CD4-positive, alpha-beta T cell treated with Interleukin-15 for 4 hours (primary cell): ENCODE data around the gene AIF1L.
"Not testable (repeated sequence)": the region's sequence is repeated elsewhere in the genome, so short reads cannot be mapped to it uniquely, and the experiment has no call there.

Experiments
- DNase-seq: peaks from one replicate; pipeline ENCODE4 v3.0.0-alpha.2; 2020; ENCODE audit warnings: low spot score

Gene AIF1L

DNA sequence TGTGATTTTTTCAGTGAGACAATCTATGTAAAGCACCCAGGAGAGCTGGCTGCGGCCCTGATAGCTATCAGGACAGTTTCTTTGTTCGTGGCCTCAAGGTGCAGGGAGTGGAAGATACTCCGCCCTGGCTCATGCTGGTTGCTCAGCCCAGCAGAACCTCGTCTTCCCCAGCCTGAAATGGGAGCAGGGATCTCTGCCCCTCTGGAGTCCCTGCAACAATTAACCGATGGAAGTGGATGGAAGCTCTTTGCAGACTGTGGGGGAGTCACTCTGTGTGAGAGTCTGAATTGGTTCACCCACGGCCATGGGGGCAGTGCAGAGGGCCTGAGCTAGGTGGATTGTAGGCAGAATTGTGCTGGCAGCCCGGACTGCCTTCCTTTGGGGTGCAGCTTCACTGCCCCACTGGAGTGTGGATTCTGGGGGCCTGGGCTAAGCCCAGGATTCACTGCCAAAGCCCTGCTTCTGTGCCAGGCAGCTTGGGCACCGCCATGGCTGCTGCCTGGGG lies 2.8 kb downstream of the AIF1L start:
- DNase-seq: no peak

DNA sequence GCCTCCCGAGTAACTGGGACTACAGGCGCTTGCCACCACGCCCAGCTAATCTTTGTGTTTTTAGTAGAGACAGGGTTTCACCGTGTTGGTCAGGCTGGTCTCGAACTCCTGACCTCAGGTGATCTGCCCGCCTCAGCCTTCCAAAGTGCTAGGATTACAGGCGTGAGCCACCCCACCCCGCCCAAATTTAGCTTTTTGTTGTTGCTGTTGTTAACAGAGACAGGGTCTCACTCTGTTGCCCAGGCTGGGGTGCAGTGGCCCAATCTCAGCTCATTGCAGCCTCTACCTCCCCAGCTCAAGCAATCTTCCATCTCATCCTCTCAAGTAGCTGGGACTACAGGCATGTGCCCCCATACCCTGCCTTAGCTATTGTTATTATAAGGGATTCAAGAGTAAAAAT lies 3.5 kb downstream of the AIF1L start:
- DNase-seq: not testable (repeated sequence)

DNA sequence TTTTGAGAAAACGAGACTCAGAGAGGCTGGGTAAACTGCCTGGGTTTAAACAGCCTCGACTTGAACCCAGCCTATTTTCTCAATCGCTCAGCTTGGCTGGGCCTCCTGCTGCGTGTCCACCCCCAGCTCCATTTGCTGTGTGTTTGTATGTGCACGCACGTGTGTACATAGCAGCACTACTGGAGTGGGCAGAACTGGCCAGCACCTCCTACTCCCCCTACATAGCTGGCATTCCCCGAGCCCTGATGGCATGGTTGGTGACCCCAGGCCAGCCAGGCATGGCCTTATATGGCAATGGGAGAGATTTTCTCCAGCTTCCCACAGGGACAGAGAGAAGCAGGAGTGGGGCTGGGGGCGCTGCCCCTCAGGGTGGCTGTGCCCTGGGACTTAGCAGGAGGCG lies 4.1 kb downstream of the AIF1L start:
- no peak for DNase-seq

DNA sequence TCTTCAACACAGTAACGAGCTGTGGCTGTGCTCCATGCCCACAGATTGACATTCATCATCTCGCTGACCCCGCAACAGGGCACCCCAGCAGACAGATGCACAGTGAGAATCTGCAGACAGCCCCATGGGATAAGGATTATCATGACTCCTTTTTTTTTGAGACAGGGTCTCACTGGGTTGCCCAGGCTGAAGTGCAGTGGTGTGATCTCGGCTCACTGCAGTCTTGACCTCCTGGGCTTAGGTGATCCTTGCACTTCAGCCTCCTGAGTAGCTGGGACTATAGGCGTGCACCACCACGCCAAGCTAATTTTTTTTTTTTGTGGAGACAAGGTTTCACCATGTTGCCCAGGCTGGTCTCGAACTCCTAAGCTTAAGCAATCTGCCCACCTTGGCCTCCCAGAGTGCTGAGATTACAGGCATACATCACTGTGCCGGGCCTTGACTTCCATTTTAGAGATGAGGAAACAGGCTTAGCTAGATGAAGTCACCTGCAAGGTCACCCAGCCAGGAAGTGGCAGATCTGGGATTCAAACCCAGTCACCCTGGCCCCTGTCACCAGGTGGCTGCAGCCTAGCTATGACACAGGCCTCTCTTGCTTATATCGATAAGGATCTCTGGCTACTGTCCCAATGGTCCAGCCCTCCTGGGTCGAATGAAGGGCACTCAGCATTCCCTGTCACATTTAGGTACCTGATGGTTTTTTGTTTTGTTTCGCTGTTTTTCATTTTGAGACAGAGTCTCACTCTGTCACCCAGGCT lies 5.1 kb downstream of the AIF1L start:
- DNase-seq: no peak

DNA sequence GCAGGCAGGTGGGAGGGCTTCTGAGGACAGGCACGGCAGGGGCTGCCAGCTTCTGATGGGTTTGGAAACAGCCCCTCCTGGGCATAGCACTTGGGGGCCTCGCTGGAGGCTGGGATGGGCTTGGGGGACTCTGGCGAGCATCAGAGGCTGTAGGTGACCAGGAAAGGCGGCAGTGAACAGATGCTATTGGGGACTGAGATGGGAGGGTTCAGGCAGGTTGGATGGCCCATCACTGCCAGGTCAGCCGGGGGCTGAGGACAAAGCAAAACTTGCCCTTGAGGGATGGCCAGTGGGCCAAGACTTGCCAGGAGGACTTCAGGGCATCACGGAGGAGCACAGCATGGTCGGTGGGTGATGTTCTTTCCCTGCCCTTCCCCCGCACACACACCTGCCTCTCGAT lies 6.7 kb downstream of the AIF1L start:
- DNase-seq: no peak

DNA sequence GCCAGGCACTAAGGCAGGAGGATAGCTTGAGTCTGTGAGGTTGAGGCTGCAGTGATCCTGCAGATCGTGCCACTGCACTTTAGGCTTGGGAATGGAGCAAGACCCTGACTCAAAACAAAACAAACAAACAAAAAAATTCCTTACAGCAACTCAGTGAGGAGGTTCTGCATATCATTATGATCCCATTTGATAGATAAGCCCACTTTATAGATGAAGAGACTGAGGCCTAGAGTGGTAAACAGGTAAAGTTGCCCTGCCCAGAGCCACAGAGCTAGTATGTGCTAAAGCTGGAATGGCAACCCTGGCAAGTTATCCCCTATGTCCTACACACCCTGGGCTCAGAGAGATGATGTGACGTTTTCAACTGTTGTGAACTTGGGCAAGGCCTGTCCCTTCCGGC lies 7.2 kb downstream of the AIF1L start:
- DNase-seq: no peak

DNA sequence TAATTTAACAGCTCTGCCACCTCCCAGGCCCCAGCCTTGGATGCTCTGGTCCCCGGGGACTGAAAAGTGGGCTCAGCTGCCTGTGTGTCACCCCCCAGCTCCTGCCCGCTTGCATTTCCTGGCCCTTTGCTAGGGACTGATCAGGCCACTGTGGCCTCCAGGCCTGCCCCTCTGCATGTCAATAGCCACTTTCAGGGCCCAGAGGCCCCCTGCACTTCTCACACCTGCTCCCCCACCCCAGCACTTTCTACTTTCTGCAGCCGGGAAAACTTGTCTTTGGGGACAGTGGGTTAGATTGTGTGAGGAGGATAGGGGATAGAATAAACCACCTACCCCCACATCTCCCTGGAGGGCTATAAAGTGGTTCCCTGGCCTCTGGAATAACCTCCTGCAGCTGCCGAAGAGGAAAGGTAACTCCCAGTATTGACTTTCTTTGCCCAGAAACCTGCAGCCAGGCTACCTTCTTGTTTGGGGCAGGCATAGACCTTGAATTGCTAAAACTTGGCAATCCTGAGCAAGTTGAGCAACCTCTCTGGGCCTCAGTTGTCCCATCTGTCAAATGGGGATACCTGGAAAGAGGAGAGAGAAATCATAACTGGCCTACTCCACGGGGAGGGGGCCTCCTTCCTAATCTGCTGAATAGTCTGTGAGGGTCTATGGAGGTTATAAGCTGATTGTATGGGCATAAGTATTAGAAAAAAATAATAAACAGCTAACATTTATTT lies 7.8 kb downstream of the AIF1L start:
- no peak for DNase-seq

DNA sequence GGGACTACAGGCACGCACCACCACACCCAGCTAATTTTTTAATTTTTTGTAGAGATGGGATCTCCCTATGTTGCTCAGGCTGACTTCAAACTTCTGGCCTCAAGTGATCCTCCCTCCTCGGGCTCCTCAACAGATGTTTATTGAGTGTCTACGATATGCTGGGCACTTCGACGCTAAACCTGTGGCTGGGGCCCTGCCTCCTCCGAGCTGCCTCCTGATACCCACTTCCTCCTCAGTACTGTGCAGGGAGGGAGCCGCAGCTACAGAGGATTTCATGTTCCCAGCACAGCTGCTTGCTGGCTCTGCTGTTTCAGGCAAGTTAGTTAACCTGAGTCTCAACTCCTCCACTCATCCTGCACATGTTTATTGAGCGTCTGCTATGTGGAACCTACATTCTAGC lies 9.6 kb downstream of the AIF1L start:
- no peak for DNase-seq

DNA sequence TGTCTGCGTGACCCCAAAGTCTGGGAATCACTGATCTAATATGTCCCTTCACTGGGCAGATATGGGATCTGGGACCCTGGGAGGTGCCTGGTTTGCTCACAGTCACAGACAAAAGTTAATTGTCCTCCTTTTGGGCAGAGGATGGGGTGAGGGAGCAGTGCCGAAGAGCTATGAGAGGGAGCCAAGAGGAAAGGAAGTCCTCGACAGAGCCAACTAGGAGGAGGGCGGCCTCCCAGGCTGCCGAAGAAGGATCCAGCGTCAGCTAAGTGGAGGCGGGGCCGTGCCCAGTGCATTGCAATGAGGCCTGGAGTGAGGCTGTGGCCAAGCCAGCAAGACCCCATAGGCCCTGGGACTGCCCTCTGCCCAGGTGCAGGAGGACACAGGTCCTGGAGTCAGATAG lies 11.4 kb downstream of the AIF1L start:
- no peak for DNase-seq

DNA sequence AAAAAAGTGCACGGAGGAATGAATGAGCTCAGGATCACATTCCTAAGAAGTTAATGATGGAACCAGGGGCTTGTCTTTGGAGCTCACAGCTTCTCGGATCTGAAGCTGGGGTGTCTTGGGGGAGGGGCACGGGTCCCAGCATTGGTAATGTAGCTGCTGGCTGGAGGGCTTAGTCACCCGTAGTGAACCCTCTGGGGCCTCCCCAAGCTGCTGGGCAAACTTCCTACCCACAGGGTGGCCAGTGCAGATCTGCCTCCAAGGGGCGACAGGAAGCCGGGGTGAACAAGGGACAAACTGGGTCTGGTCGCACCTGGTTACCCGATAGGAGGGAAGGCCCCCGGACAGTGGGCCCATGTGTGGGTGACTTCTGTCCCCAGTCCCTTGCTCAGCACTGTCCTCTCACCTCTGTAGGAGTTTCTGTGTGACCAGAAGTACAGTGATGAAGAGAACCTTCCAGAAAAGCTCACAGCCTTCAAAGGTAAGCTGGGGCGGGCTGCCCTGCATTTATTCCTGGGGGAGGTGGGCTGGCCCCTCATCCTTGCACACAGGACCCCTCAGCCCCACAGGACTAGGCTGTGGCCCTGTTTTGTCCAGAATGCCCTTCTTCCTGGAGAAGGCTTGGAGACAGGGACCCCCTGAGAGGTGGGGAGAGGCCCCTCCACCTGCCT lies 15.0 kb downstream of the AIF1L start:
- no peak for DNase-seq

DNA sequence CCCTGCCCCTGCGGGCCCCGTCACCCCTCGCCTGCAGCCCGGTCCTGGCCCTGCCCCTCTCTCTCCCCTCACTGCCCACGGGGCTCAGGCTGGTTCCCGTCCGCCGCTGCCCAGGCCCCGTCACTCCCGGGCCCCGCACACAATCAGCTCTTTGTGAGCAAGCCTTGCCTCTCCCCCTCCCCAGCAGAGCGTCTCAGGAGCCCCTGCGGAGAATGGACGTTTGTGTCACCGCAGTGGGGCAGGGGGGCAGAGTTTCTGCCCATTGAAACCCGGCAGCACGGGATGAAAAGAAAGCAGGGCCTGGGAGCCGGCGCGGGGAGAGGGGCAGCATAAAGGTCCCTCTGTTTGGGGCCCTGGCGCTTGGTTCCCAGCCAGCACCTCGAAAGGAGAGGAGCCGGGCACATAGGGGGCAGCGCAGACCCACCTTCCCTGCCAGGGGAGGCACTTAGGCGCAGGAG lies 15.6 kb downstream of the AIF1L start:
- no peak for DNase-seq

DNA sequence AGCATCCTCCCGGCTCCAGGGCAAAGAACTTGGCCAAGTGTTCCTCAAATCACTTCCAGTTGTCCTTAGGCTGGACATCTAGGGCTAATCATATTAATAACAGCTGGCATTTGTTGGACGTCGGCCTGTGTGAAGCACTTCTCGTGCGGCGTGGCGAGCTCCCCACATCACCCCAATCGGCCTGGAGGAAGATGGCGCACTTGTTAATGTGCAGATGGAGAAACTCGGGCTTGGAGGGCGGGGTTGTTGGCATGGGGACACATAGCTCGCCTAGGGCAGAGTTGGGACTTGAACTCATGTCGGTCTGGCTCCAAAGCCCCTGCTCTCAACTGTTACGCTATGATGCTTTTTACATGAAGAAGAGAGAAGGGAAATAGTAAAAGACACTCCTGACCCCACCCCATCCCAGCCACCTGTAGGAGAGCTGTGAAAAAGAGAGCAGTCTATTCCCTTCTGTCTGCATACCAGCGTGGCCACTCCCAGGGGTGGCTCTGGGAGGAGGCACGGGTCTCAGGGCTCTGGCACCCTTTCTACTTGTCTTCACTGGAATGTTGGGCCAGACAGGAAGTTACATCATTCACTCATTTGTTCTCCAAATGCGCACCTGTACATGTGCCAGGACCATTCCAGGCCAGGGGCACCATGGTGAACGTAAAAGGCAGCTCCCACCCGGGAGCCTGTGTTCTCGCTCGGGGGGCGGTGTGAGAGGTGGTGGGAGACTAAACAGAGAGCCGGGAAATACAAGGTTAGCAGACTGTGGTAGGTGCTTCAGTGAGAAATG lies 16.2 kb downstream of the AIF1L start:
- no peak for DNase-seq

DNA sequence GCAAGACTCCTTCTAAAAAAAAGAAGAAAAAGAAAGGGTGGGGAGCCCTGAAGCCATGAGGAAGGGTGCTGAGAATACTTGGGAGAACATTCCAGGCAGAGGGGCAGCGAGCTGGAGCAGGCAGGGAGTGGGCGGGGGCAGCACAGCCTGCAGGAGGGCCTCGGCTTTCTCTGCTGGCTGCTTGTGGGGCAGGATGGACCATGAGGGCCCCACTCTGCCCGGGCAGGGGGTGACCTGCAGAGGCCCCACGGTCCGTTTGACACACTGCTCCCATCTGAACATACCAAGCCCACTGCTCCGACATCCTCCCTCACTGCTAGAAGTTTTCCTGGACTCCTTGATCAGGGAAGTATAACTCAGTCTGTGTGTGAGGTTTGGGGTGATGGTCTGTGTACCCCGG lies 17.3 kb downstream of the AIF1L start:
- DNase-seq: no peak

DNA sequence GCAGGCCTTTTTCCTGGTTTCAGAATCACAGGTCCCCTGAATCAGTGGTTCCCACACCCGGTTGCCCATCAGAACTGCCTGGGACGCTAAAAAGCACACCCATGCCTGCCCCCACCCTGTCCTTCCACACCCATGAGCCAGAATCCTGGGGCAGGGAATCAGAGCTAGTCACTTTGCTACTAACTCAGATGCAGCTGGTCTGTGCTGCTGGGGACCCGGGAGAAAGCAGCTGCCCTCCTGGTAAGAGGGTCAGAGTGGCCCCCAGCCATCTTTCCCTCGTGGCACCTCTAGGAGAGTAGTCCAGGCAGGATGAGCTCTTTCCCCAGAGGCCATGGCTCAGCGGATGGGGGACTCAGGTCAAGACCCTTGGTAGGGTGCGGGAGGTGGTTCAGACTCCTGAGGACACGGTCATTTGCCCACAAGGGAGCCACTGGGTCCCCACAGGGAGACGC lies 17.8 kb downstream of the AIF1L start:
- no peak for DNase-seq

DNA sequence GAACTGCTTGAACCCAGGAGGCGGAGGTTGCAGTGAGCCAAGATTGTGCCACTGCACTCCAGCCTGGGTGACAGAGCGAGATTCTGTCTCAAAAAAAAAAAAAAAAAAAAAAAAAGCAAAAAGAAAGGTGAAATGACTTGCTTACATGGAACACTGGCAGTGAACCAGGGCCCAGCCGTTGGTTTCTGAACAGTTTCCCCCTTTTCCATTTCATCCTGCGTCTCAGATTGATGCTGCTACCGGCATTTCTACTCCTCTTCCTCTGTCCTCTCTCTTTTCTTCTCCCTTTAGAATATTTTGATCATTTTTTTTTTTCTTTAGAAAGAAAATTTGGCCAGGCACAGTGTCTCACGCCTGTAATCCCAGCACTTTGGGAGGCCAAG lies 19.0 kb downstream of the AIF1L start:
- not testable (repeated sequence) for DNase-seq

DNA sequence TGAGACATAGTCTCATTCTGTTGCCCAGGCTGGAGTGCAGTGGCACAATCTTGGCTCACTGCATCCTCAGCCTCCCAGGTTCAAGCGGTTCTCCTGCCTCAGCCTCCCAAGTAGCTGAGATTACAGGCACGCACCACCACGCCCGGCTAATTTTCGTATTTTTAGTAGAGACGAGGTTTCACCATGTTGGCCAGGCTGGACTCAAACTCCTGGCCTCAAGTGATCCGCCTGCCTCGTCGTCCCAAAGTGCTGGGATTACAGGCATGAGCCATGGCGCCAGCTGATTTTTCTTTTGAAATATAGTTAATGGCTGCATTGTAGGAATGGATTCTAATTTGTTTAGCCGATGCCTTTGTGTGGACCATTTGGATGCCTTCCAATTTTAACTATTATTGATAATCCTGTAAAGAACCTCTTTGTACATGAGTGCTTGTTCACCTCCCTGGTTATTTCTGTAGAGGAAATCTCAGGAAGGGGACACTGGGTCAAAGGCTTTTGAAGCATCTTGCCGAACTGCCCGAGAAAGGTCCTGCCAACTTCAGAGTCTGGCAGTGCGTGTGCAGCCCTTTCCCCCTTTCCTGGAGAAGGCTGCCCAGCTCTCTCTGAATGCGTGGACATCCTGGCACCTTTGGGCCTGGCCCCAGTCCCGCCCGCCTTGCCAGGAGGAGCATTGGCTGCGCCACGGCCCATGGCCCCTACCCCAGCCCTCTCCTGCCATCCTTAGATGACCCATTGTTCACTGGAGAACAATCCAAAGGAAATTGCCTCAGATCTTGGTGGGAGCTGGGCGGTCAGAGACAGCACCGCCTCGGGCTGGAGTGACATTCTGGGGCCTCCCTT lies 20.2 kb downstream of the AIF1L start:
- no peak for DNase-seq

DNA sequence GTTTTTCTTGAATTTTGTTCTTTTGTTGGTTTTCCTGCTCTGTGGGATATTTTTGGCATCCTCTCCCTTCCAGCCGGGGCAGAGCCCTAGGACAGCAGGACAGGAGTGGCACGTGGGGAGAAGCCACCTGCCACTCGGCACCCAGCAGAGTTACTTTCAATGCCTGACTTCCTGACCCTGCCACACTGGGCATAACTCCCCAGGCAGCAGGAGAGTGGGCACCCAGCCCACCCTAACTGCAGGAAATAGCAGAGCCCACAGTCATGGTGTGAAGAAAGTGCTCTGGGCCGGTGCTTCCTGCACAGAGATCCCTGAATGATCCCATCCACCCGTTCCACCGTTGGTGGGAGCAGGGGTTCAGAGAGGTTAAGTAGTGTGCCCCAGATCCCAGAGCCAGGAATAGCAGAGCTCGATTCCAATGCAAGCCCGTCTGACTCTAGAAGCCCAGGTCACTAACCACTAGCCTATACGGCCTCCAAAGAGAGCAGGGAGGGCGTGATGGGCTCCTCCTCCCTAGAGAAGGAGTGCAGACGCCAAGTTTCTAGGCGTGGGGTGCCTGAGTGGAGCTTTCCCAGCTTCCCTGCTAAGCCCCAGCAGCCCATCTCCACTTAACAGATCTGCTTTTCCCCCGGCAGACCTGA lies 20.9 kb downstream of the AIF1L start:
- DNase-seq: no peak

DNA sequence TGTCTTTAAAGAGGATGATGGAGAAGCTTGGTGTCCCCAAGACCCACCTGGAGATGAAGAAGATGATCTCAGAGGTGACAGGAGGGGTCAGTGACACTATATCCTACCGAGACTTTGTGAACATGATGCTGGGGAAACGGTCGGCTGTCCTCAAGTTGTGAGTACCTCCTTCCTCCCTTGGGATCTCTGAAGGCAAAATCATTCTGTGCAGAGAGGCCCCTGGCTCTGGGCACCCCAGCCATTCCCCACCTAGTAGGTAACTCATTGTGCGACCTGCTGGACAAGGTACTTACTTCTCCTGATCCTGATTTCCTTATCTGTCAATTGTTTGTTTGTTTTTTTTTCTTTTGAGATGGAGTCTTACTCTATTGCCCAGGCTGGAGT lies 21.4 kb downstream of the AIF1L start:
- DNase-seq: no peak

DNA sequence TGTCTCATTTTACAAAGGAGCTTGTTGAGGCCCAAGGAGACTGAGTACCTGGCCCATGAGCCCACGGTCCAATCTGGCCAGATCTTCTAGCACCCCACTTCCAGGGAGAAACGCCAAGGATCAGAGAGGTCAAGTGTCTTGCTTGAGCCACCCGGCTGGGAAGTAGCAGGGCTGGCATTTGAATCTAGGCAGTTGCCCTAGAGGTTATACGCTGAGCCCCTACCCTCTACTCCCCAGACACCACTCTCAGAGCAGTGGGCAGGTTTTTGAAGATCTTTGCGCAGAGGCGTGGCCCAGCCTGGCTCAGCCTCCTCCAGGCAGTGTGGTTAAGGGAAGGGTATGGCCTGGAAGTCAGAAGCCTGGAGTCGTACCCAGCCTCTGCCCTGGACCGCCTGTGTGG lies 23.3 kb downstream of the AIF1L start:
- DNase-seq: no peak

DNA sequence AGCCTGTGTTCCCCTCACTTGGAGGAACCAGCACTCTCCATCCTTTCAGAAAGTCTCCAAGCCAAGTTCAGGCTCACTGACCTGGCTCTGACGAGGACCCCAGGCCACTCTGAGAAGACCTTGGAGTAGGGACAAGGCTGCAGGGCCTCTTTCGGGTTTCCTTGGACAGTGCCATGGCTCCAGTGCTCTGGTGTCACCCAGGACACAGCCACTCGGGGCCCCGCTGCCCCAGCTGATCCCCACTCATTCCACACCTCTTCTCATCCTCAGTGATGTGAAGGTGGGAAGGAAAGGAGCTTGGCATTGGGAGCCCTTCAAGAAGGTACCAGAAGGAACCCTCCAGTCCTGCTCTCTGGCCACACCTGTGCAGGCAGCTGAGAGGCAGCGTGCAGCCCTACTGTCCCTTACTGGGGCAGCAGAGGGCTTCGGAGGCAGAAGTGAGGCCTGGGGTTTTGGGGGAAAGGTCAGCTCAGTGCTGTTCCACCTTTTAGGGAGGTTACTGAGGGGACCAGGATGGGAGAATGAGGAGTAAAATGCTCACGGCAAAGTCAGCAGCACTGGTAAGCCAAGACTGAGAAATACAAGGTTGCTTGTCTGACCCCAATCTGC lies 24.4 kb downstream of the AIF1L start:
- DNase-seq: no peak
